Upper lobe of right lung (tissue), 1 donor: Measurements from ENCODE around the gene AMPD3. TPM values are rescaled to one million over a fixed set of nuclear protein-coding genes. Genes with fewer than 3 reads are reported as not detected.

Experiments
- ATAC-seq: fragments of 200-7000 bp; cut with Tn5 transposase; one replicate; pipeline ENCODE4 v1.9.1; 2020; ENCODE audit warnings: mild to moderate bottlenecking, moderate library complexity
- DNase-seq: peaks from one replicate; pipeline ENCODE4 v3.0.0-alpha.2; 2020
- H3K27ac ChIP-seq: fragments of 200-600 bp; one replicate; pipeline ENCODE4 v1.8.0; 2022
- H3K27me3 ChIP-seq: fragments of 200-600 bp; one replicate; pipeline ENCODE4 v1.8.0; 2022; ENCODE audit warnings: mild to moderate bottlenecking
- H3K36me3 ChIP-seq: fragments of 200-600 bp; one replicate; pipeline ENCODE4 v1.8.0; 2022
- H3K4me1 ChIP-seq: fragments of 200-600 bp; one replicate; pipeline ENCODE4 v1.8.0; 2022
- H3K4me3 ChIP-seq: fragments of 200-600 bp; one replicate; pipeline ENCODE4 v1.8.0; 2022; ENCODE audit warnings: mild to moderate bottlenecking
- H3K9me3 ChIP-seq: fragments of 200-600 bp; one replicate; pipeline ENCODE4 v1.8.0; 2022
- CTCF ChIP-seq: fragments of 200-600 bp; IDR thresholded peaks from one replicate; pipeline ENCODE4 v1.8.0; 2022; ENCODE audit warnings: antibody characterized with exemption
- intact Hi-C: fragments of 100-400 bp; cut with DNase I; formaldehyde crosslinking; loops from one replicate; pipeline ENCODE4 v1.11.0; 2022
- total RNA-seq: library from RNA; stranded (reverse); fragmentation: NEBNext Ultra II Directional; extraction: Animal tissue kit (Norgen Biotek cat#: 25700); gene quantifications from one replicate; pipeline ENCODE4 v1.2.1, GENCODE V29; 2021
- donor health status: DM: no; HTN: yes; CAD: no; lungs with severe emphysema.

Gene AMPD3
- total RNA-seq, 1 donor from 2014 or later: 11.6 TPM

GRCh38 chr11:10450462-10451425 is 4.3 kb upstream of the AMPD3 start:
- ATAC-seq (peak; percentile 86), DNase-seq (peak; percentile 85)
- TF ChIP-seq CTCF: peak; percentile 54
- Histone ChIP-seq H3K9me3 (no peaks in the 10 kb centered on the region), H3K27me3 (no peaks in the 10 kb centered on the region), H3K4me1 (peaks cover 4% of the 10 kb centered on the region), H3K4me3 (peak overlapping the region; percentile 60), H3K27ac (peak overlapping the region; percentile 86), H3K36me3 (no peaks in the 10 kb centered on the region)
- intact Hi-C loops: no loop called here

GRCh38 chr11:10451426-10452116 is 3.5 kb upstream of the AMPD3 start:
- DNase-seq (no peak), ATAC-seq (no peak)
- TF ChIP-seq CTCF: no peak
- Histone ChIP-seq H3K27ac (peak overlapping the region; percentile 86), H3K36me3 (no peaks in the 10 kb centered on the region), H3K4me3 (peak overlapping the region; percentile 60), H3K9me3 (no peaks in the 10 kb centered on the region), H3K27me3 (no peaks in the 10 kb centered on the region), H3K4me1 (peaks cover 9% of the 10 kb centered on the region)
- intact Hi-C loops: no loop called here

GRCh38 chr11:10452211-10452767 is 2.8 kb upstream of the AMPD3 start:
- DNase-seq (no peak), ATAC-seq (no peak)
- Histone ChIP-seq H3K4me1 (peaks cover 13% of the 10 kb centered on the region), H3K36me3 (no peaks in the 10 kb centered on the region), H3K27me3 (no peaks in the 10 kb centered on the region), H3K4me3 (no peak overlapping the region), H3K27ac (no peak overlapping the region), H3K9me3 (no peaks in the 10 kb centered on the region)
- intact Hi-C loops: no loop called here
- TF ChIP-seq CTCF: no peak

- ATAC-seq (no peak), DNase-seq (no peak)
- no peak for TF ChIP-seq CTCF
- Histone ChIP-seq H3K9me3 (no peaks in the 10 kb centered on the region), H3K36me3 (no peaks in the 10 kb centered on the region), H3K4me1 (peaks cover 13% of the 10 kb centered on the region), H3K27ac (no peak overlapping the region), H3K27me3 (no peaks in the 10 kb centered on the region), H3K4me3 (no peak overlapping the region)
- intact Hi-C loops: no loop called here
These were observed 1.8 kb upstream of the AMPD3 start for GRCh38 chr11:10453261-10453660.

- H3K27ac ChIP-seq: peak overlapping the region; percentile 68
- H3K27me3 ChIP-seq: no peaks in the 10 kb centered on the region
- intact Hi-C loops: no loop called here
- no peaks in the 10 kb centered on the region for H3K36me3 ChIP-seq
- H3K4me3 ChIP-seq: peak overlapping the region; percentile 46
- DNase-seq (no peak), ATAC-seq (peak; percentile 69)
- H3K4me1 ChIP-seq: peaks cover 19% of the 10 kb centered on the region
- no peak for TF ChIP-seq CTCF
- H3K9me3 ChIP-seq: no peaks in the 10 kb centered on the region
These were observed 798 bp downstream of the AMPD3 start for GRCh38 chr11:10455637-10456487.
